ENCODE measurements around the gene COMMD9.

The COMMD9 gene

GRCh38 chr11:36311926-36312595 lies 22.8 kb upstream of the COMMD9 start:
- no peaks in the 10 kb centered on the region for H3K36me3 ChIP-seq (ENCODE audit: insufficient read depth, low read length)
- no peak overlapping the region for H3K9ac ChIP-seq (ENCODE audit: low read depth, low read length)
- H3K9me3 ChIP-seq (ENCODE audit: control insufficient read depth, insufficient read depth, low read length) = no peaks in the 10 kb centered on the region
- no peaks in the 10 kb centered on the region for H3K4me1 ChIP-seq (ENCODE audit: insufficient read depth, low read length)

DNA sequence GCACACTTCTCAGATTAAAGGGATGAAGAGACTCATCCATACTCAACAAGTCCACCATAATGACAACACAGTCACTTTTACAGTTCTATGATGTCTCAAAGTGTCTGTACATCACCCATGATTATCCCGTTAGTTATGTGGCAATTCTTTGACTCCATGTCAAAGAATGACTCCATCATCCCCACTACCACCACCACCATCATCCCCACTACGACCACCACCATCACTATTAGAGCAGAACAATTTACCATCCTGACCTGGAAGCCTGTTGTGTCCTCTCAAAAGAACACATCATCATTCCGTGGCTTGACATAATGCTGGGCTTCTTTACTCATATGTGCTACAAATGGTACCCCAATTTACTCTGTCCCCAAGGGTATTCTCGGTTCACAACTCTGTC lies 20.6 kb upstream of the COMMD9 start:
- Histone ChIP-seq H3K9ac (ENCODE audit: low read depth, low read length) (no peak overlapping the region), H3K9me3 (ENCODE audit: control insufficient read depth, insufficient read depth, low read length) (no peaks in the 10 kb centered on the region), H3K4me1 (ENCODE audit: insufficient read depth, low read length) (no peaks in the 10 kb centered on the region), H3K36me3 (ENCODE audit: insufficient read depth, low read length) (no peaks in the 10 kb centered on the region)

DNA sequence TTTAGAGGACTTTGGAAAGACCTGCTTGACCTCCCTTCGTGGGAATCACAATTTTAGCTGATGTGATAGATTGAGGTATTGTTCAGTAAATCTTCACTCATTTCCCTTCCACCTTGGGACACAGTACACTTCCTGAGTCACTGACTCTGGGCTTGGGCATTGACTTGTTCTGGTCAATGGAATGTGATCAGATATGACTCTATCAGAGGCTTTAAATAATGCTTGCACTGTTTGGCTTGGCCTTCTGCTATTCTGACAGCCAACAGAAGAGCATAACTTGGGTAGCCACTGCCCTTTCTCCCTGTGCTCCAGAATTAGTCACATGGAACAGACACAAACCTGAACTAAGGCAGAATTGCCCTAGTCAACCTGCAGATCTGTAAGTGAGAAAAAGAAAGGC lies 19.4 kb upstream of the COMMD9 start:
- H3K4me1 ChIP-seq (ENCODE audit: insufficient read depth, low read length) = no peaks in the 10 kb centered on the region
- H3K36me3 ChIP-seq (ENCODE audit: insufficient read depth, low read length) = no peaks in the 10 kb centered on the region
- no peaks in the 10 kb centered on the region for H3K9me3 ChIP-seq (ENCODE audit: control insufficient read depth, insufficient read depth, low read length)
- no peak overlapping the region for H3K9ac ChIP-seq (ENCODE audit: low read depth, low read length)

DNA sequence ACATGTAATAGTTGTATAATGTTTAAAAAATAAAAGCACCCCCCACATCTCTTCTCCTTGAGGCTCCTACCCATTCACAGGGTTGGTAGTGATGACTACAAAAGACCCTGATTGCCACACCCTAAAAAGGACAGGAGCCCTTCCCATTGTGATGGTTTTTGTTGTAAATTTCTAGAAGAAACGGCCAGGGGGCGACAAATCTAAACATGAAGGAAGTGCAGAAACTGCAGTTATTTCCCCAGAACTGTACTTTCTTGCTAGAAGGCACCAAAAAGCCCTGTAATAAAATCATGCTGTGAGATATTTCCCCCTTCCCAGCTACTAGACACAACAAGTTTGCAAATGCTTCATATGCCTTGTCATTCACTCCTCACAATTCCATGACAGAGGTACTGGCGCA lies 17.7 kb upstream of the COMMD9 start:
- Histone ChIP-seq H3K9me3 (ENCODE audit: control insufficient read depth, insufficient read depth, low read length) (no peaks in the 10 kb centered on the region), H3K4me1 (ENCODE audit: insufficient read depth, low read length) (no peaks in the 10 kb centered on the region), H3K36me3 (ENCODE audit: insufficient read depth, low read length) (no peaks in the 10 kb centered on the region), H3K9ac (ENCODE audit: low read depth, low read length) (no peak overlapping the region)

DNA sequence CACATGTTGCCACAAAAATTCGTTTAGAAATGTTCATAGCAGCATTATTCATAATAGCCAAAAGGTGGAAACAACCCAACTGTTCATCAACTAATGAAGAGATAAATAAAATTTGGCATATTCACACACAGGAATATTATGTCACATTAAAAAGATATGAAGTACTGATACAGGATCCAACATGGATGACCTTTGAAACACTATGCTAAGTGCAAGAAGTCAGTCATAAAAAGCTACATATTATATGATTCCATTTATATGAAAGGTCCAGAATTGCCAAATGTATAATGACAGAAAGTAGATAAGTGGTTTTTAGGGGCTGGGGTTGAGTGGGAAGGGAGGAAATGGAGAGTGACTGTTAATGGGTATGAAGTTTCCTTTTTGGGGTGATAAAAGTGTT lies 15.8 kb upstream of the COMMD9 start:
- Histone ChIP-seq H3K4me1 (ENCODE audit: insufficient read depth, low read length) (no peaks in the 10 kb centered on the region), H3K9me3 (ENCODE audit: control insufficient read depth, insufficient read depth, low read length) (no peaks in the 10 kb centered on the region), H3K36me3 (ENCODE audit: insufficient read depth, low read length) (no peaks in the 10 kb centered on the region), H3K9ac (ENCODE audit: low read depth, low read length) (no peak overlapping the region)

DNA sequence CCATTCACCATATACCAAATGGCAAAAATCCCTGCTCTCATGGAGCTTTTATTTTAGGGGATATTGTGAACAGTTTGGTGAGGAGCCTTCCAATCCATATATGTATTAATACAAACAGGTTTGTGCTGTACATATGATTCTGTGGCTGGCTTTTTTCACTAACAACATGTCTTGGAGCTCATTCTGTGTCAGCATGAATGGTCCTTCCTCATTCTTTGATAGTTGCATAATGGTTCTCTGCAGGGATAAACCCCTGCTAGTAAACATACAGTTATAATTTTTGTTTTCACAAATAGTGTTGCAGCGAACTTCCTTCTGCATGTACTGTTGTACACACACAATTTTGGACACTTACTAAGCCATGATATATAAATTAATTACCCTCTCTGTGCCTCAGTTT lies 15.1 kb upstream of the COMMD9 start:
- H3K36me3 ChIP-seq (ENCODE audit: insufficient read depth, low read length) = no peaks in the 10 kb centered on the region
- H3K9ac ChIP-seq (ENCODE audit: low read depth, low read length) = no peak overlapping the region
- no peaks in the 10 kb centered on the region for H3K9me3 ChIP-seq (ENCODE audit: control insufficient read depth, insufficient read depth, low read length)
- no peaks in the 10 kb centered on the region for H3K4me1 ChIP-seq (ENCODE audit: insufficient read depth, low read length)

GRCh38 chr11:36300650-36301049 lies 11.4 kb upstream of the COMMD9 start:
- Histone ChIP-seq H3K36me3 (ENCODE audit: insufficient read depth, low read length) (no peaks in the 10 kb centered on the region), H3K9ac (ENCODE audit: low read depth, low read length) (no peak overlapping the region), H3K9me3 (ENCODE audit: control insufficient read depth, insufficient read depth, low read length) (no peaks in the 10 kb centered on the region), H3K4me1 (ENCODE audit: insufficient read depth, low read length) (no peaks in the 10 kb centered on the region)

GRCh38 chr11:36296884-36297543 lies 7.8 kb upstream of the COMMD9 start:
- no peak overlapping the region for H3K9ac ChIP-seq (ENCODE audit: low read depth, low read length)
- no peaks in the 10 kb centered on the region for H3K4me1 ChIP-seq (ENCODE audit: insufficient read depth, low read length)
- H3K9me3 ChIP-seq (ENCODE audit: control insufficient read depth, insufficient read depth, low read length) = no peaks in the 10 kb centered on the region
- H3K36me3 ChIP-seq (ENCODE audit: insufficient read depth, low read length) = no peaks in the 10 kb centered on the region

GRCh38 chr11:36295926-36296325 lies 6.7 kb upstream of the COMMD9 start, which contains the start of gene PRR5L:
PRR5L (plus strand) TSS chr11:36296288; CDS start chr11:36401122, 104,834 bp downstream.
- H3K36me3 ChIP-seq (ENCODE audit: insufficient read depth, low read length) = no peaks in the 10 kb centered on the region
- no peaks in the 10 kb centered on the region for H3K4me1 ChIP-seq (ENCODE audit: insufficient read depth, low read length)
- no peak within 1 kb of the TSS for H3K9ac ChIP-seq (ENCODE audit: low read depth, low read length)
- no peaks in the 10 kb centered on the region for H3K9me3 ChIP-seq (ENCODE audit: control insufficient read depth, insufficient read depth, low read length)

DNA sequence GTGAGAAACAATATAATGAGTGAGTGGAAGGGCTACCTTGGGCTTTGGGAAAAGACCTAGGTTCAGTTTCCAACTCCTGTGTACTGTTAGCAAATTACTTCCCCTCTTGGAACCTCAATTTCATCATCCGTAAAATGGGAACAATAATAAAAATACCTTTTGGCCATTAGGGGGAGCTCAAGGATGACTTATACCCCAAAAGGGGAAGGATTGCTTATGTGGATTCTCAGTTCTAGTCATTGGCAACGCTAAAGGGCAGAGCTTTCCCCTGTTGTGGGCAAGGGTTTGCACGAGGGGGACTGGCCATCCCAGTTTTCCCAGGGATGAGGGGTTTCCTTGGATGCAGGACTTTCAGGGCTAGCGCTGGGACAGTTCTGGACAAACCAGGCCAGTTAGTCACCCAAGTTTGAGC lies 3.1 kb upstream of the COMMD9 start:
- no peaks in the 10 kb centered on the region for H3K4me1 ChIP-seq (ENCODE audit: insufficient read depth, low read length)

GRCh38 chr11:36288442-36289225 lies 590 bp downstream of the COMMD9 start:
- Histone ChIP-seq H3K9me3 (ENCODE audit: control insufficient read depth, insufficient read depth, low read length) (no peaks in the 10 kb centered on the region), H3K4me1 (ENCODE audit: insufficient read depth, low read length) (no peaks in the 10 kb centered on the region), H3K36me3 (ENCODE audit: insufficient read depth, low read length) (no peaks in the 10 kb centered on the region), H3K9ac (ENCODE audit: low read depth, low read length) (peak overlapping the region; percentile 69)

More for the DNA sequence above, 3.1 kb upstream of the COMMD9 start:
- Histone ChIP-seq H3K9me3 (ENCODE audit: control insufficient read depth, insufficient read depth, low read length) (no peaks in the 10 kb centered on the region), H3K36me3 (ENCODE audit: insufficient read depth, low read length) (no peaks in the 10 kb centered on the region), H3K9ac (ENCODE audit: low read depth, low read length) (no peak overlapping the region)

- H3K36me3 ChIP-seq (ENCODE audit: insufficient read depth, low read length) = no peaks in the 10 kb centered on the region
- H3K9me3 ChIP-seq (ENCODE audit: control insufficient read depth, insufficient read depth, low read length) = no peaks in the 10 kb centered on the region
- H3K9ac ChIP-seq (ENCODE audit: low read depth, low read length) = no peak overlapping the region
- no peaks in the 10 kb centered on the region for H3K4me1 ChIP-seq (ENCODE audit: insufficient read depth, low read length)
Observed at GRCh38 chr11:36282926-36283325, 6.3 kb downstream of the COMMD9 start.

DNA sequence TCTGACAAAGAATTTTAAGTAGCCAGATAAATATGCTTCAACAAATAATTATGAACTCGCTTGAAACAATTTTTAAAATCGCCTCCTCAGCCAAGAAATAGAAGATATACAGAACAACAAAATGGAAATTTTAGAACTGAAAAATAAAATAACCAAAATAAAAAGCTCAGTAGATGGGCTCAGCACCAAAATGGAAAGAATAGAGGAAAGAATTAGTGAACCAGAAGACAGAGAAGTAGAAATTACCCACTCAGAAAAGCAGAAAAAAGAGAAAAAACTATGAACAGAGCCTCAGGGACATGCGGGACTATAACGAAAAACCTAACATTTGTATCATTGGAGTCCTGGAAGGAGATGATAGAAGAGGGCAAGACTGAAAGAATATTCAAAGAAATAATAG lies 7.4 kb downstream of the COMMD9 start:
- Histone ChIP-seq H3K4me1 (ENCODE audit: insufficient read depth, low read length) (no peaks in the 10 kb centered on the region), H3K9me3 (ENCODE audit: control insufficient read depth, insufficient read depth, low read length) (no peaks in the 10 kb centered on the region), H3K36me3 (ENCODE audit: insufficient read depth, low read length) (no peaks in the 10 kb centered on the region), H3K9ac (ENCODE audit: low read depth, low read length) (no peak overlapping the region)

- Histone ChIP-seq H3K4me1 (ENCODE audit: insufficient read depth, low read length) (no peaks in the 10 kb centered on the region), H3K9ac (ENCODE audit: low read depth, low read length) (no peak overlapping the region), H3K36me3 (ENCODE audit: insufficient read depth, low read length) (no peaks in the 10 kb centered on the region), H3K9me3 (ENCODE audit: control insufficient read depth, insufficient read depth, low read length) (no peaks in the 10 kb centered on the region)
Observed at GRCh38 chr11:36280531-36280930, 8.7 kb downstream of the COMMD9 start.

Measured in ES-I3 (cell line).